HEK293T (cell line): ENCODE data around the gene DUSP18.
A peak's percentile ranks its signal among the peaks of the same experiment; 100 is the strongest.

Experiments
- CTCF ChIA-PET: fragments of 350-600 bp; formaldehyde crosslinking; extraction: SDS; loops from one replicate; lab custom pipeline; 2021; ENCODE audit warnings: antibody characterized with exemption, inconsistent platforms; lab: Yijun Ruan, JAX
- POLR2A ChIA-PET: fragments of 350-600 bp; formaldehyde crosslinking; extraction: SDS; loops from one replicate; lab custom pipeline; 2020; ENCODE audit warnings: antibody characterized with exemption, inconsistent platforms; lab: Yijun Ruan, JAX
- DNase-seq: peaks from one replicate; pipeline ENCODE4 v3.0.0; 2012; ENCODE audit warnings: mixed read lengths; ENCODE audit errors: extremely low spot score
- ARNT ChIP-seq: fragments of 450-650 bp; IDR thresholded peaks from 2 replicates; pipeline ENCODE4 v1.6.1; 2017; ENCODE audit warnings: mild to moderate bottlenecking
- BHLHE40 ChIP-seq: fragments of 450-650 bp; IDR thresholded peaks from 2 replicates; pipeline ENCODE4 v1.6.1; 2016; ENCODE audit warnings: mild to moderate bottlenecking, moderate library complexity, borderline replicate concordance
- CTBP1 ChIP-seq: fragments of 450-650 bp; IDR thresholded peaks from 2 replicates; pipeline ENCODE4 v1.6.1; 2016; ENCODE audit warnings: borderline replicate concordance
- ELF4 ChIP-seq: fragments of 450-650 bp; IDR thresholded peaks from 2 replicates; pipeline ENCODE4 v1.6.1; 2017; ENCODE audit warnings: antibody characterized with exemption
- FOXA1 ChIP-seq: fragments of 450-650 bp; IDR thresholded peaks from 2 replicates; pipeline ENCODE4 v1.6.1; 2016; ENCODE audit warnings: mild to moderate bottlenecking
- FOXK2 ChIP-seq: fragments of 450-650 bp; IDR thresholded peaks from 2 replicates; pipeline ENCODE4 v1.6.1; 2016; ENCODE audit warnings: mild to moderate bottlenecking
- FOXM1 ChIP-seq: fragments of 450-650 bp; IDR thresholded peaks from 2 replicates; pipeline ENCODE4 v1.6.1; 2017; ENCODE audit warnings: mild to moderate bottlenecking, borderline replicate concordance
- HDGF ChIP-seq: fragments of 450-650 bp; IDR thresholded peaks from 2 replicates; pipeline ENCODE4 v1.6.1; 2017; ENCODE audit warnings: antibody characterized with exemption, borderline replicate concordance
- L3MBTL2 ChIP-seq: fragments of 450-650 bp; conservative IDR thresholded peaks from 2 replicates; pipeline ENCODE4 v1.6.1; 2016; ENCODE audit warnings: mild to moderate bottlenecking
- LEF1 ChIP-seq: fragments of 450-650 bp; IDR thresholded peaks from 2 replicates; pipeline ENCODE4 v1.6.1; 2017; ENCODE audit warnings: mild to moderate bottlenecking, borderline replicate concordance
- NFRKB ChIP-seq: fragments of 450-650 bp; IDR thresholded peaks from 2 replicates; pipeline ENCODE4 v1.6.1; 2016; ENCODE audit warnings: mild to moderate bottlenecking, moderate library complexity
- PKNOX1 ChIP-seq: fragments of 450-650 bp; IDR thresholded peaks from 2 replicates; pipeline ENCODE4 v1.6.1; 2016
- SP1 ChIP-seq: fragments of 450-650 bp; IDR thresholded peaks from 2 replicates; pipeline ENCODE4 v1.6.1; 2017
- SUZ12 ChIP-seq: fragments of 450-650 bp; IDR thresholded peaks from 2 replicates; pipeline ENCODE4 v1.6.1; 2016; ENCODE audit warnings: mild to moderate bottlenecking
- TARDBP ChIP-seq: fragments of 450-650 bp; IDR thresholded peaks from 2 replicates; pipeline ENCODE4 v1.6.1; 2016
- ZNF384 ChIP-seq: fragments of 450-650 bp; IDR thresholded peaks from 2 replicates; pipeline ENCODE4 v1.6.1; 2016

Gene DUSP18

GRCh38 chr22:30694640-30695350, 27.1 kb upstream of the DUSP18 start, which contains the start of gene OSBP2:
Gene OSBP2 (plus strand): TSS chr22:30694874. CDS start chr22:30694910, 36 bp downstream.
- POLR2A ChIA-PET, result interaction anchor here (0.8 to 1.7 kb wide), 4 partner anchors 9 to 18 kb away, joined by 3 to 6 read pairs (median 6); no protein-coding TSS in a partner anchor
- TF ChIP-seq FOXK2 (no peak), SUZ12 (no peak), NFRKB (no peak), L3MBTL2 (no peak), HDGF (no peak)

GRCh38 chr22:30694171-30694639, 26.5 kb upstream of the DUSP18 start:
- DNase-seq, result peak; percentile 66
- 0 out of 2 replicates have a peak, but pooled peaks have one; percentile 24 for TF ChIP-seq CTBP1
- no peak for TF ChIP-seq HDGF
- no peak for TF ChIP-seq BHLHE40
- TF ChIP-seq L3MBTL2, result peak; percentile 73
- ChIA-PET POLR2A (interaction anchor here (0.8 to 1.7 kb wide), 4 partner anchors 9 to 18 kb away, joined by 3 to 6 read pairs (median 6); no protein-coding TSS in a partner anchor), CTCF (no interaction called here)

More at GRCh38 chr22:30694640-30695350, 27.1 kb upstream of the DUSP18 start, which contains the start of gene OSBP2:
- CTCF ChIA-PET, result no interaction called here
- DNase-seq, result peak; percentile 77

GRCh38 chr22:30691204-30691603, 23.5 kb upstream of the DUSP18 start:
- ChIA-PET POLR2A (no interaction called here), CTCF (interaction anchor here (0.6 kb wide), 1 partner anchor 13 kb away, joined by 4 read pairs; no protein-coding TSS in a partner anchor)
- TF ChIP-seq ZNF384 (no peak), PKNOX1 (peak; percentile 23; the same call in 1 of the 2 replicates)
- no peak for DNase-seq

- ChIA-PET CTCF (no interaction called here), POLR2A (no interaction called here)
- DNase-seq, result no peak
Measured at GRCh38 chr22:30689622-30690021, 21.9 kb upstream of the DUSP18 start.

GRCh38 chr22:30687358-30687757, 19.7 kb upstream of the DUSP18 start:
- TF ChIP-seq ELF4 (no peak), SP1 (no peak), ARNT (no peak), BHLHE40 (no peak), SUZ12 (no peak), FOXA1 (no peak), PKNOX1 (no peak), LEF1 (no peak), FOXM1 (no peak), HDGF (no peak), L3MBTL2 (no peak), TARDBP (no peak)
- ChIA-PET POLR2A (no interaction called here), CTCF (no interaction called here)
- DNase-seq, result no peak

More at GRCh38 chr22:30689622-30690021, 21.9 kb upstream of the DUSP18 start:
- no peak for TF ChIP-seq NFRKB
- no peak for TF ChIP-seq PKNOX1
- TF ChIP-seq BHLHE40, result no peak
- TF ChIP-seq ELF4, result no peak
- no peak for TF ChIP-seq FOXA1
- TF ChIP-seq HDGF, result no peak
- TF ChIP-seq LEF1, result no peak
- no peak for TF ChIP-seq SUZ12
- TF ChIP-seq L3MBTL2, result no peak

- ChIA-PET CTCF (no interaction called here), POLR2A (no interaction called here)
- no peak for TF ChIP-seq ELF4
- no peak for TF ChIP-seq ARNT
- no peak for TF ChIP-seq TARDBP
- no peak for TF ChIP-seq CTBP1
- no peak for TF ChIP-seq FOXA1
- TF ChIP-seq NFRKB, result no peak
- TF ChIP-seq ZNF384, result no peak
- TF ChIP-seq SUZ12, result no peak
- TF ChIP-seq FOXK2, result no peak
- DNase-seq, result no peak
Measured at GRCh38 chr22:30685178-30685577, 17.5 kb upstream of the DUSP18 start.

- POLR2A ChIA-PET, result interaction anchor here (1.1 to 1.8 kb wide), 2 partner anchors 12 to 15 kb away, joined by 3 to 5 read pairs; partner anchors contain the start of gene OSBP2
- CTCF ChIA-PET, result no interaction called here
Measured at GRCh38 chr22:30681831-30682230, 14.2 kb upstream of the DUSP18 start.

More at GRCh38 chr22:30681831-30682230, 14.2 kb upstream of the DUSP18 start:
- TF ChIP-seq ARNT, result no peak
- TF ChIP-seq FOXK2, result no peak
- no peak for TF ChIP-seq PKNOX1
- no peak for TF ChIP-seq L3MBTL2
- TF ChIP-seq FOXA1, result no peak
- no peak for DNase-seq
